Neural cell (in vitro differentiated cells): ENCODE results near the gene KRTAP20-1.

Experiments used
- CTCF ChIP-seq: fragments of 450-650 bp; IDR thresholded peaks from 2 replicates; pipeline ENCODE4 v1.5.1; 2014; ENCODE audit warnings: antibody characterized with exemption, mild to moderate bottlenecking, moderate library complexity; ENCODE audit not compliant: poor library complexity, severe bottlenecking
- EP300 ChIP-seq: fragments of 450-650 bp; conservative IDR thresholded peaks from 2 replicates; pipeline ENCODE4 v1.6.1; 2014; ENCODE audit warnings: antibody characterized with exemption, mild to moderate bottlenecking, moderate library complexity; ENCODE audit not compliant: poor library complexity, severe bottlenecking
- EZH2 ChIP-seq: fragments of 200-600, 300-800 bp; shearing (Covaris generic), sonication (generic); IDR thresholded peaks from 2 replicates; pipeline ENCODE4 v1.6.1; 2014; ENCODE audit warnings: antibody characterized with exemption, low read length, borderline replicate concordance, mild to moderate bottlenecking; ENCODE audit not compliant: insufficient read depth, poor library complexity, severe bottlenecking
- POLR2AphosphoS5 ChIP-seq: IDR thresholded peaks from 2 replicates; pipeline ENCODE4 v1.6.1; 2012
- RAD21 ChIP-seq: fragments of 450-650 bp; conservative IDR thresholded peaks from 2 replicates; pipeline ENCODE4 v1.6.1; 2014; ENCODE audit warnings: antibody characterized with exemption, mild to moderate bottlenecking, moderate library complexity
- TAF1 ChIP-seq: IDR thresholded peaks from 2 replicates; pipeline ENCODE4 v1.6.1; 2012; ENCODE audit warnings: low read depth

DNA sequence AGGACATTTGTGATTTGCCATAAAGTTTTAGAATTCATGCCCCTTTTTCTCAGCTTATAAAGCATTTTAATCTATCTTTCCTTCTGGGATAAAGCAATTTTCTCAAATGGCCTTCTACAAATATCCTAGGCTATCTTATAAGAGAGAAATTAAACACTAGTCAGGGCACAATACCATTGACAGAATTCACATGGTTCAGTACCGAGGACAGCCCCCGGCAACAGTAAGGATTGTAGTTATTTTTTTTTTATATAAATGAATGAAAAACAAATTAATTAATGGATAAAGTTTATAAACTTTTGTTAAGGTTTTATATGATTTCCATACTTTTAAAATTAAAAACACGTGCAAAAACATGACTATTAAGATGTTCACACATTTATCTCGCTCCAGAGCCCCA lies 11.9 kb downstream of the KRTAP20-1 start:
- TF ChIP-seq CTCF (no peak), EP300 (no peak), POLR2AphosphoS5 (no peak), EZH2 (no peak), TAF1 (no peak), RAD21 (no peak)
